GM12878 (cell line): ENCODE measurements around the gene ATRNL1. TPM values are rescaled to one million over a fixed set of nuclear protein-coding genes. Genes with fewer than 3 reads are reported as not detected.

Experiments used
- ATAC-seq: fragments of 200-7000 bp; cut with Tn5 transposase; 3 replicates; pipeline ENCODE4 v1.9.1; 2020; ENCODE audit warnings: mild to moderate bottlenecking, moderate library complexity
- BruUV-seq: library from RNA; stranded (reverse); fragments of 400-500 nt; replicated peaks from 2 replicates; lab custom pipeline; 2021; lab: Mats Ljungman, UMichigan
- CTCF ChIA-PET: fragments of 300-600 bp; sonication (Branson Sonifier 250); formaldehyde crosslinking; extraction: SDS; loops from one replicate; lab custom pipeline; 2021; ENCODE audit warnings: inconsistent platforms; lab: Yijun Ruan, JAX
- POLR2A ChIA-PET: fragments of 350-600 bp; formaldehyde crosslinking; extraction: SDS; loops from one replicate; lab custom pipeline; 2021; ENCODE audit warnings: inconsistent platforms; lab: Charles Lee
- RAD21 ChIA-PET: fragments of 300-600 bp; sonication (Branson Sonifier 250); formaldehyde crosslinking; loops from one replicate; lab custom pipeline; 2023; ENCODE audit warnings: antibody characterized with exemption; ENCODE audit not compliant: unreplicated experiment; lab: Charles Lee
- SMC1A ChIA-PET: fragments of 300-600 bp; sonication (Branson Sonifier 250); formaldehyde crosslinking; loops from one replicate; lab custom pipeline; 2023; ENCODE audit not compliant: unreplicated experiment, uncharacterized antibody; lab: Charles Lee
- DNase-seq: peaks from one replicate; pipeline ENCODE4 v3.0.0-alpha.2; 2011; ENCODE audit warnings: low read depth, low spot score
- FAIRE-seq: peaks from 3 replicates; lab custom pipeline; 2011; peaks lifted over from hg19 to GRCh38; lab: Jason Lieb, UNC
- H2AFZ ChIP-seq: 2 replicates; pipeline ENCODE4 v1.6.0; 2011; ENCODE audit warnings: low read depth, low read length, control low read depth; ENCODE audit not compliant: control insufficient read depth
- H3K27ac ChIP-seq: 2 replicates; pipeline ENCODE4 v1.5.1; 2011; ENCODE audit warnings: control low read depth; ENCODE audit not compliant: control insufficient read depth, insufficient read depth
- H3K27me3 ChIP-seq, 2 experiments: replicated peaks in 1 of 2; 2 replicates each; pipeline versions ENCODE4 v1.6.0 to v1.6.1; 2011; ENCODE audit warnings: low read length in 1 of 2; ENCODE audit not compliant: control insufficient read depth in 2 of 2, insufficient read depth in 2 of 2
- H3K36me3 ChIP-seq, 2 experiments: 2 replicates each; pipeline ENCODE4 v1.5.1; 2011; ENCODE audit warnings: low read length in 1 of 2; ENCODE audit not compliant: control insufficient read depth in 2 of 2, insufficient read depth in 2 of 2
- H3K4me1 ChIP-seq: 2 replicates; pipeline ENCODE4 v1.6.1; 2011; ENCODE audit warnings: mild to moderate bottlenecking, low read length, moderate library complexity, mixed read lengths; ENCODE audit not compliant: control insufficient read depth, insufficient read depth
- H3K4me2 ChIP-seq: 2 replicates; pipeline ENCODE4 v1.6.0; 2011; ENCODE audit warnings: control low read depth; ENCODE audit not compliant: control insufficient read depth, insufficient read depth
- H3K4me3 ChIP-seq: fragments of 200-600 bp; sonication (generic); 2 replicates; pipeline ENCODE4 v1.5.1; 2016
- H3K79me2 ChIP-seq: 2 replicates; pipeline ENCODE4 v1.6.0; 2011; ENCODE audit warnings: low read length; ENCODE audit not compliant: control insufficient read depth, insufficient read depth
- H3K9ac ChIP-seq: 2 replicates; pipeline ENCODE4 v1.8.0; 2011; ENCODE audit warnings: low read length, control low read depth, mixed read lengths; ENCODE audit not compliant: control insufficient read depth, insufficient read depth
- H3K9me3 ChIP-seq: replicated peaks from 3 replicates; pipeline ENCODE4 v1.5.1; 2011; ENCODE audit warnings: mild to moderate bottlenecking, low read length; ENCODE audit not compliant: control insufficient read depth, insufficient read depth
- H4K20me1 ChIP-seq: 2 replicates; pipeline ENCODE4 v1.6.0; 2011; ENCODE audit not compliant: control insufficient read depth, insufficient read depth
- CBFB ChIP-seq: IDR thresholded peaks from 2 replicates; pipeline ENCODE4 v1.6.1; 2016; ENCODE audit warnings: antibody characterized with exemption, low read depth
- DPF2 ChIP-seq: fragments of 450-650 bp; IDR thresholded peaks from 2 replicates; pipeline ENCODE4 v1.6.1; 2017; ENCODE audit warnings: mild to moderate bottlenecking
- GATAD2B ChIP-seq: fragments of 450-650 bp; conservative IDR thresholded peaks from 2 replicates; pipeline ENCODE4 v1.6.1; 2017; ENCODE audit warnings: low read depth, mild to moderate bottlenecking, moderate library complexity
- HCFC1 ChIP-seq: fragments of 150-350 bp; IDR thresholded peaks from 2 replicates; pipeline ENCODE4 v1.6.1; 2014; ENCODE audit warnings: low read length
- HDGF ChIP-seq: fragments of 450-650 bp; IDR thresholded peaks from 2 replicates; pipeline ENCODE4 v1.6.1; 2016; ENCODE audit warnings: antibody characterized with exemption
- IKZF1 ChIP-seq: fragments of 450-650 bp; conservative IDR thresholded peaks from 2 replicates; pipeline ENCODE4 v1.6.1; 2017; ENCODE audit warnings: antibody characterized with exemption, mild to moderate bottlenecking
- JUND ChIP-seq: IDR thresholded peaks from 2 replicates; pipeline ENCODE4 v1.6.1; 2012; ENCODE audit warnings: low read depth, mild to moderate bottlenecking, low read length, improper control_type of control experiment, moderate library complexity
- MEF2A ChIP-seq: IDR thresholded peaks from 2 replicates; pipeline ENCODE4 v1.6.1; 2011; ENCODE audit warnings: low read depth, mild to moderate bottlenecking, low read length, moderate library complexity; ENCODE audit not compliant: insufficient read depth
- NRF1 ChIP-seq: conservative IDR thresholded peaks from 2 replicates; pipeline ENCODE4 v1.6.1; 2011; ENCODE audit warnings: mild to moderate bottlenecking, low read depth, low read length, improper control_type of control experiment
- PML ChIP-seq: IDR thresholded peaks from 2 replicates; pipeline ENCODE4 v1.6.1; 2012; ENCODE audit warnings: low read length, inconsistent platforms
- POLR2AphosphoS2 ChIP-seq: IDR thresholded peaks from 2 replicates; pipeline ENCODE4 v1.6.1; 2011; ENCODE audit warnings: low read depth, mild to moderate bottlenecking, low read length, improper control_type of control experiment, moderate library complexity
- RCOR1 ChIP-seq: conservative IDR thresholded peaks from 2 replicates; pipeline ENCODE4 v1.6.1; 2012; ENCODE audit warnings: low read depth, low read length, improper control_type of control experiment
- SRF ChIP-seq, 2 experiments: IDR thresholded peaks; 2 replicates each; pipeline ENCODE4 v1.6.1; 2011; ENCODE audit warnings: low read depth in 2 of 2, low read length in 2 of 2, mild to moderate bottlenecking in 1 of 2, moderate library complexity in 1 of 2
- WRNIP1 ChIP-seq: IDR thresholded peaks from 2 replicates; pipeline ENCODE4 v1.6.1; 2011; ENCODE audit warnings: low read depth, low read length, improper control_type of control experiment, borderline replicate concordance
- ZBTB33 ChIP-seq: fragments of 450-650 bp; IDR thresholded peaks from 2 replicates; pipeline ENCODE4 v1.6.1; 2017; ENCODE audit warnings: mild to moderate bottlenecking
- ZBTB40 ChIP-seq: fragments of 450-650 bp; IDR thresholded peaks from 2 replicates; pipeline ENCODE4 v1.6.1; 2016; ENCODE audit warnings: mild to moderate bottlenecking, moderate library complexity, borderline replicate concordance
- WGBS: methylation state at CpG from one replicate; pipeline ENCODE4 v1.1.6; 2016; ENCODE audit warnings: low lambda C conversion rate; ENCODE audit not compliant: insufficient replicate concordance, insufficient coverage; ENCODE audit errors: missing lambda C conversion rate; 5-methylcytosine and 5-hydroxymethylcytosine counted together
- in situ Hi-C: fragments of 300-500 bp; cut with MboI; formaldehyde crosslinking; loops from 9 replicates; pipeline ENCODE4 v1.14.3; 2018; ENCODE audit warnings: mixed read lengths
- intact Hi-C: fragments of 100-400 bp; cut with micrococcal nuclease; formaldehyde crosslinking; loops from one replicate; pipeline ENCODE4 v1.14.2; 2022; ENCODE audit not compliant: unreplicated experiment
- polyA plus RNA-seq, 11 experiments: library from polyadenylated mRNA; depleted of rRNA in 4 of 11; unstranded in 6 of 11; stranded (reverse) in 5 of 11; fragments of >200 nt; fragmentation: Nextera tagmentation in 4 of 11; fragmentation: Illumina TruSeq in 1 of 11; extraction: Ambion mirVana in 4 of 11; extraction: Trizol in 1 of 11; gene quantifications; 1 replicate in 1 of 11; 2 replicates in 10 of 11; pipeline versions ENCODE4 v1.2.1 to v1.2.3, GENCODE V29; 2011 to 2016; ENCODE audit warnings: inconsistent platforms in 2 of 11, missing spikeins in 2 of 11, low read depth in 1 of 11
- total RNA-seq, 4 experiments: library from RNA; depleted of rRNA in 3 of 4; stranded (reverse); fragments of >200 nt in 3 of 4; fragmentation: Illumina TruSeq in 1 of 4; extraction: Trizol in 1 of 4; gene quantifications; 2 replicates each; pipeline versions ENCODE4 v1.2.1 to v1.2.3, GENCODE V29; 2013 to 2021

Gene ATRNL1
- total and polyA plus RNA-seq, 10 of the 15 experiments (the other 5 are each of a cell fraction or from before 2014, with no cell fraction given) = 0.03 to 1.4 (median 0.34) TPM

GRCh38 chr10:115606086-115606485 is 512.9 kb downstream of the ATRNL1 start:
- no peaks in the 10 kb centered on the region for H3K36me3 ChIP-seq
- no TSS peak for BruUV-seq
- no peak overlapping the region for H3K9ac ChIP-seq
- no peak overlapping the region for H3K4me2 ChIP-seq
- no peak overlapping the region for H3K4me3 ChIP-seq
- no peak for DNase-seq
- no peaks in the 10 kb centered on the region for H4K20me1 ChIP-seq
- intact Hi-C loops = no loop called here
- no peak overlapping the region for H3K27ac ChIP-seq
- no peak for FAIRE-seq
- SMC1A ChIA-PET = no interaction called here
- TF ChIP-seq JUND (no peak), WRNIP1 (no peak), CBFB (no peak), GATAD2B (no peak), POLR2AphosphoS2 (no peak), RCOR1 (no peak), HCFC1 (no peak), MEF2A (no peak), SRF (IDR thresholded peaks at IDR 0.05; ENCODE audit: low read depth in 2 of 2, low read length in 2 of 2) (no peak), DPF2 (no peak), ZBTB40 (no peak), PML (no peak), ZBTB33 (no peak), HDGF (no peak), NRF1 (no peak), IKZF1 (no peak)
- H3K79me2 ChIP-seq = no peaks in the 10 kb centered on the region
- CTCF ChIA-PET = no interaction called here
- RAD21 ChIA-PET = no interaction called here
- no peaks in the 10 kb centered on the region for H3K4me1 ChIP-seq
- H3K9me3 ChIP-seq = no peaks in the 10 kb centered on the region
- H3K27me3 ChIP-seq = no peaks in the 10 kb centered on the region
- in situ Hi-C loops = no loop called here
- POLR2A ChIA-PET = no interaction called here
- WGBS = 0% methylated on average over 1 of the region's 1 CpG
- ATAC-seq = no peak
- H2AFZ ChIP-seq = no peak overlapping the region
